DND-41 (cell line): Measurements from ENCODE around the gene TSPYL6.

Experiments
- EZH2 ChIP-seq: IDR thresholded peaks from 3 replicates; pipeline ENCODE4 v1.6.1; 2012; ENCODE audit warnings: borderline replicate concordance, low read depth, mild to moderate bottlenecking, moderate library complexity, low read length, inconsistent platforms; ENCODE audit not compliant: severe bottlenecking
- TF ChIP-seq, protein P1 (sequence below): IDR thresholded peaks from 2 replicates; pipeline ENCODE4 v1.5.1; 2012; ENCODE audit warnings: borderline replicate concordance, low read length, moderate library complexity, mild to moderate bottlenecking; ENCODE audit not compliant: poor library complexity, severe bottlenecking; ENCODE audit errors: extremely low read depth

DNA sequence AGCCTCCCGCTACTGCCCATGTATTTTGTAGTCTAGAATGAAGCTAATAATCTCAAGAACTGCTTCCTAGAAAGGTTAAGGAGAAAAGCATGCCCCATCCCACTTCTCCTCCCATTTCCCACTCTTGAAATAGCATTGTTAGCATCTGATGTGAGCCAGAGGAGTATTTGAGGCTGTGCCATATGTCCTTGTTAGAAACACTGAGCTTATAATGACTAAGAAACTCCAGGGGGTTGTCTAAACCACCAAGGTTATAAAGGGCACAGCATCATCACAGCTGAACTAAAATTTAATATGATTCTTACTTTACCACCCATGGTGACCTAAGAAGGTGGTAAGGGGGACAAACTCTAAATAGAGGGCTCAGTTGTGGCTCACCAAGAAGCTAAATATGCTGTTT lies 16.6 kb downstream of the TSPYL6 start:
- TF ChIP-seq, protein P1, sequence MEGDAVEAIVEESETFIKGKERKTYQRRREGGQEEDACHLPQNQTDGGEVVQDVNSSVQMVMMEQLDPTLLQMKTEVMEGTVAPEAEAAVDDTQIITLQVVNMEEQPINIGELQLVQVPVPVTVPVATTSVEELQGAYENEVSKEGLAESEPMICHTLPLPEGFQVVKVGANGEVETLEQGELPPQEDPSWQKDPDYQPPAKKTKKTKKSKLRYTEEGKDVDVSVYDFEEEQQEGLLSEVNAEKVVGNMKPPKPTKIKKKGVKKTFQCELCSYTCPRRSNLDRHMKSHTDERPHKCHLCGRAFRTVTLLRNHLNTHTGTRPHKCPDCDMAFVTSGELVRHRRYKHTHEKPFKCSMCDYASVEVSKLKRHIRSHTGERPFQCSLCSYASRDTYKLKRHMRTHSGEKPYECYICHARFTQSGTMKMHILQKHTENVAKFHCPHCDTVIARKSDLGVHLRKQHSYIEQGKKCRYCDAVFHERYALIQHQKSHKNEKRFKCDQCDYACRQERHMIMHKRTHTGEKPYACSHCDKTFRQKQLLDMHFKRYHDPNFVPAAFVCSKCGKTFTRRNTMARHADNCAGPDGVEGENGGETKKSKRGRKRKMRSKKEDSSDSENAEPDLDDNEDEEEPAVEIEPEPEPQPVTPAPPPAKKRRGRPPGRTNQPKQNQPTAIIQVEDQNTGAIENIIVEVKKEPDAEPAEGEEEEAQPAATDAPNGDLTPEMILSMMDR, result no peak
- TF ChIP-seq EZH2, result no peak
